NCI-H2107 treated with DMSO at 0.1 percent for 48 hours (cell line): ENCODE results near the gene INSYN2B.

ENCODE experiments used
- DNase-seq: peaks from one replicate; lab custom pipeline; 2025; ENCODE audit not compliant: unreplicated experiment; lab: John Stamatoyannopoulos, UW

The INSYN2B gene

GRCh38 chr5:169934990-169935389 lies 45.3 kb downstream of the INSYN2B start:
- no peak for DNase-seq

- DNase-seq, result no peak
Observed at GRCh38 chr5:169933616-169934015, 46.7 kb downstream of the INSYN2B start.

DNA sequence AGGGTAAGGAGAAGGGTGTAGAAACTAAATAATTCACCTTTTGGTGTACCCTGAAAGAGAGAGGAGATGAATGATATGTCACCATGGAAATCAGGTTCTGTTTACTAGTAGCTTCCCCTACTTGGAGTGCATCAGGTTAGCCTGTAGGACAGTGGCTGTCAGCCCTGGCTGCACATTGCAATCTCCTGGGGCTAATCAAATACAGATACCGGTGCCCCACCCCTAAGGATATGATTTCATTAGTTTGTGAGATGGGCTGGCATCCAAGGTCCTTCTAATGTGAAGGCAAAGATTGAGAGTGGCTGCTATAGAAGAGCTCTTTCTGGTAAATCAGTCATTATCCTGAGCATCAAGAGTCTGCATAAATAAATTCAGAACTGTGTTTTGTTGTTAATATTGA lies 47.2 kb downstream of the INSYN2B start:
- no peak for DNase-seq

DNA sequence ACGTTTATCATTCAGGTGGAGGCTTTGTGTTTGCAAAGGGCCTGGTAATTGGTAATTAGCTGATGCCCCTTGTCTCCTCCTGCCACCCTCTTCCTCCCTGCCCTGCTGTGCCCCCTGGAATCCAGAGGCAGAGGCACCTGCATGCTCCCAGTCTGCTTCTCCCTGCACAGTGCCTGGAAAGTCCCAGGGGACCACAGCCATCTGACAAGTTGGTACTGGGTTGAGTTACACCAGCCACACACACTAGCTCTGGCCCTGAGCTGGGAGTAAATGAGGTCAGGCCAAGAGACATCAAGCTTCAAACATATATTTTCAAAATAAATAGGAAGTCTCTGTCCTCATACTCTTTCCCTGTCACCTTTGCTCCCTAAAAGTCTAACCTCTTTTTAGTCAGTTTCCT lies 56.3 kb downstream of the INSYN2B start:
- DNase-seq, result peak; percentile 19

DNA sequence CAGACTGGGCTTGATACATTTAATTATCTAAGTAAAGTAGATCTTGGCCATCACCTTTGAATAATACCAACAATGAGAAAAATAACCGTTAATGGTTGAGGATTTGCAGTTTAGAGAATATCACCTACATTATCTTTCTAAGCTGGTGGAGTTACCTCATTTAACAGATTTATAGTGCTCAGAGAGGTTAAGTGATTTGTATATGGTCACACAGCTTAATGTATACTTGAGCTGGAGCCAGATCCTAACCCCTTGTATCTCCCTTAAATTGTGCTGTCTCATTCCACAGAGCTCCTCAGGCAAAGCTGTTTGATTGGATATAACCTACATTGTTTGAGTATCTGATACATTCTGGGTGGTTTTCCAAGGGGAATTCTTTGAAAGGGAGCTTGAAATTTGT lies 57.8 kb downstream of the INSYN2B start:
- no peak for DNase-seq

DNA sequence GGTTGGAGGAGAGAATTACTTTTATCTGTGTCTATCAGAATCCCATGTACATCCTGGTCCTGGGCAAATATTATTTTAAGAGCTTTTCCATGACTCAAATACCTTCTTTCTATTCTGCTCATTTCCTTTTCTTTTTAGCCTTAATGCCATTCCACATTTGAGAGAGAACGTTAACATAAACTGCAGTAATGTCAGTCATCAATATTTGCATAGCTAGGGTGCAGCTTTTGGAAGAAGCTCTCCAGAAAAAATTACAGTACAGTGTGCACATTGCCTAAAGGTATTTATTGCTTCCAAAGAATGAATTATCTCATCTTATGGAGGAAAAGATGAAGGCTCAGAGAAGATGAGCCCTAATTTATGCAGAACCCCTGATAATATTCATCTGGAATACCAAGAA lies 58.3 kb downstream of the INSYN2B start:
- DNase-seq, result no peak

DNA sequence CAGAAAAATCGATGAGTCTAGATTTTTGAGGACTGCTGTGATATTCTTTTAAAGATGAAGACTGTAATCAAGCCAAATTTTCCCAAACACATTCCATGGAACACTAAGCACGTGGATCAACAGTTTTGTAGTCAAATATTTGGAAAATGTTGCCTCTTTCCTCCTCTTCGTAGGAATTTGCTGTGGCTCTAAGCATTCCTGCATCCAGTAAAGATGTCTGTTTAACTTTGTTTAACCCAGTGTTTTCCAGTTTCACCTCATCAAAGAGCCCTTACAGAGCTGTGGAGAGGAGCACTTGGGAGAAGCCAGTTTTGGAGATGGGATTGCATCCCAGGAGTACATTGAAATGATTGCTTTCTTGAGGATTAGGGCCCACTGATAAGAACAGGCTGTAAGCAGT lies 58.9 kb downstream of the INSYN2B start:
- no peak for DNase-seq

DNA sequence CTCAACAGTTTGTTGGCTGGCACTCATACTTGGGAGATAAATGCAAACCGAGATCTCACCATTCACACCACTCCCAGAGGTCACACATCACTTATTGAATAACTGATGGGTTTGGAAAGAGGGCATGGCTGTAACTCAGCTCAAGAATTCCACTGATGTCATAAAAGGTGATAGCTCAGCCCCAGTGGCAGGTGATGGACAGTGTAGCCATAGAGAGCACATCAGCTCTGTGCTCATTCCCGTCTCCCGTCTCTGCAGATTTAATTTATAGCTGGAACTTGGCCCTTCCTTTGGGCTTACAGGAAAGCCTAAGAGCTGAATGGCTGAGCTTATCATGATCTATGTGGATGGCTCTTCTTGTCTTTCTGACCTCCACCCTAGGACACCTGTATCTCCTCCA lies 59.8 kb downstream of the INSYN2B start:
- DNase-seq, result no peak

- DNase-seq, result no peak
Observed at GRCh38 chr5:169918228-169918627, 62.1 kb downstream of the INSYN2B start.

GRCh38 chr5:169917500-169917899 lies 62.8 kb downstream of the INSYN2B start:
- no peak for DNase-seq

- DNase-seq, result no peak
Observed at GRCh38 chr5:169914766-169915165, 65.5 kb downstream of the INSYN2B start.

- no peak for DNase-seq
Observed at GRCh38 chr5:169913479-169913878, 66.8 kb downstream of the INSYN2B start.

DNA sequence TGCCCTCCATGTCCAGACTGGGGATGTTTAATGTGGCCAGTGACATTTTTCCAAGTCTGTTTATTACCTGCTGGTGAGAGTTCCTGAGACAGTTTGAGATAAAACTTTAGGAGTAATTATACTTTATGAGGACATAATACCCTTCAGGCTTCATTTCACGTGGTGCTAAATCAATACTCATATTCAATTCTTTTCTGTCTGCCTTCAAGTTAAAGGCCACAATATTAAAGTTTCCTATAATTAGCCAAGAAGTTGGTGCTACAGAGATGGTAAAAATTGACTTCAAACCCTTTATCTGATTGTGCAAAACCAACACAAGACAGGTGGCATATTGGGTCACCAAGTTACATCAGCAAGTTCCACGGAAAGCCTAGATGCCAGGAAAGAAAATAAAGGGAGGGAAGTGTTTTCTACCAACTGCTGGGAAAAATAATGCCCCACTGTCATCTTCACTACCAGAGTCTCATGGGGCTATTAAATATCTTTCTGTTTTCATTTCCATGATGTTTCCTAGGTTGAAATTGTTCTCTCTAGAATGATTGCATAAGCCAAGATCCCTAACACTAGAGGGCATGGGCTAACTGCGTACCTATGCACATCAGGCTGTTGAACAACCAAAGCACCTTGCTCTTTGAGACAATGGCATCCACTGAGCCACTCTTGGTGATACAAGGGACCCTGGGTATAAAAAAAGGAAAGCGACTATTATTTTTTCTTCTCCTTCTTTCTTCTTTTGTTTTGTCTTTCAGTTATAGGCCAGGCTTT lies 68.7 kb downstream of the INSYN2B start:
- no peak for DNase-seq

GRCh38 chr5:169910393-169910792 lies 69.9 kb downstream of the INSYN2B start:
- DNase-seq, result no peak

DNA sequence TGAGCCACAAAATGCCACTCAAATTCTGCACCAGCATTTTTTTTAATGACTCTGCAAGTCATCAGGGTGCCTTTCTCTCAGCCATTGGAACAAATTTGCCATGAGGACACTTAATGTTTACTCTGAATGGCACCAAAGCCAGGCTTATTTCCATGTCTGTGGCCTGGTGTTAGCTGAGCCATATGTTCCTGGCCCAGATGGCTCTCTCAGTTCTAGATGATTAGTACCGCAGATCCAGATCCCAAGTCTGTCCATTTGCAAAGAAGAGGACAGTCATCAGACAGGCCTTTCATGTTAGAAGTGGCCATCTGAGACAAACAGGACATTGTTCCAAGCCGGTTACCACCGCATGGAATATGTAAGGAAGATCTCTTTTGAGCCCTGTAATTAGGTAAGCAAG lies 70.3 kb downstream of the INSYN2B start:
- no peak for DNase-seq

DNA sequence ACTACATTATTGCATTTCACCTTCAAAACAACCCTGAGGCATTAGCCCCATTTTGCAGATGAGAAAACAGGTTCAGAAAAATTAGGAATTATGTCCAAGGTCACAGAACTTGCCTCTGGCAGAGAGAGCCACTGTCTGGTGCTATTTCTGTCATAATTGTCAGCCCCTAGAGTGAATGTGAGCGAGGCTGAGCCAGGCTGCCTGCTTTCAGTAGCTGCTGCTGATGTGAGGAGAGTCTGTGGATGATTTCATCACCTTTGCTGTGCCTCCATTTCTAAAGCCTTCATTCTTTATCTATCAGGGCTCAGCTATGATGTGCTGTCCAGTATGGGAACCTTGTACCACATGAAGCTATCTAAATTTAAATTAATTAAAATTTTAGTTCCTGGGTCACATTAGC lies 71.4 kb downstream of the INSYN2B start:
- DNase-seq, result no peak

GRCh38 chr5:169906745-169907649 lies 73.3 kb downstream of the INSYN2B start:
- no peak for DNase-seq

- DNase-seq, result no peak
Observed at GRCh38 chr5:169905017-169905416, 75.3 kb downstream of the INSYN2B start.

GRCh38 chr5:169904508-169904907 lies 75.8 kb downstream of the INSYN2B start:
- no peak for DNase-seq

- DNase-seq, result no peak
Observed at GRCh38 chr5:169904059-169904458, 76.2 kb downstream of the INSYN2B start.

DNA sequence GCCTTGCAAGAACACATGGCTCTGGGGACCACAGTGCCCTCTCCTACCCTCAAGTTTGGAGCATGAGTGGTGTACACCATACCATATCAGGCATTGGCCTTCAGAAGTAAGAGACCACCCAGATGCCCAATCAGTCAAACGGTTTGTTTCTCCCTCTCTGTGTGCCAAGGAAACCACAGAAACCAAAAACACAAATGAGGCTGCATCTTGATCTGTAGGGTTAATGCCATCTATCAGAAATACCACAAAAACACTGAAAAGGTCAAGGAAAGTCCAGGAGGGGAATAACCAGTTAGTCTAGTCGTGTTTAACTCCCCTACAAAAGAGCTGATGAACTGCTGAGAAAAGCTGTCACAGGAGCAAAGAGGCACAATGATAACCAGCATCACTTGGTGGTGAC lies 78.4 kb downstream of the INSYN2B start:
- no peak for DNase-seq

GRCh38 chr5:169897481-169897880 lies 82.8 kb downstream of the INSYN2B start:
- DNase-seq, result no peak
